WERI-Rb-1 (cell line): ENCODE data around the gene RECQL.

Experiments used
- DNase-seq: peaks from one replicate; pipeline ENCODE4 v3.0.0-alpha.2; 2020
- H3K27ac ChIP-seq: fragments of 250-450 bp; sonication (Bioruptor Pico); 2 replicates; pipeline ENCODE4 v1.5.1; 2020; ENCODE audit warnings: mild to moderate bottlenecking, moderate library complexity
- H3K27me3 ChIP-seq: fragments of 250-450 bp; sonication (Bioruptor Pico); 2 replicates; pipeline ENCODE4 v1.5.1; 2021; ENCODE audit warnings: mild to moderate bottlenecking, low read depth, moderate library complexity; ENCODE audit not compliant: insufficient read depth, severe bottlenecking
- H3K36me3 ChIP-seq: fragments of 250-450 bp; sonication (Bioruptor Pico); 2 replicates; pipeline ENCODE4 v1.5.1; 2020; ENCODE audit warnings: mild to moderate bottlenecking, moderate library complexity
- H3K4me3 ChIP-seq: 2 replicates; pipeline ENCODE4 v1.5.1; 2011; ENCODE audit warnings: low read depth, mild to moderate bottlenecking, control low read depth, low read length
- H3K9me3 ChIP-seq: fragments of 250-450 bp; sonication (Bioruptor Pico); 2 replicates; pipeline ENCODE4 v1.5.1; 2021; ENCODE audit warnings: mild to moderate bottlenecking, moderate library complexity; ENCODE audit not compliant: severe bottlenecking
- TF ChIP-seq, protein P1 (sequence below): IDR thresholded peaks from 2 replicates; pipeline ENCODE4 v1.5.1; 2011; ENCODE audit warnings: low read depth, mild to moderate bottlenecking, control low read depth, inconsistent platforms, low read length

The RECQL gene

DNA sequence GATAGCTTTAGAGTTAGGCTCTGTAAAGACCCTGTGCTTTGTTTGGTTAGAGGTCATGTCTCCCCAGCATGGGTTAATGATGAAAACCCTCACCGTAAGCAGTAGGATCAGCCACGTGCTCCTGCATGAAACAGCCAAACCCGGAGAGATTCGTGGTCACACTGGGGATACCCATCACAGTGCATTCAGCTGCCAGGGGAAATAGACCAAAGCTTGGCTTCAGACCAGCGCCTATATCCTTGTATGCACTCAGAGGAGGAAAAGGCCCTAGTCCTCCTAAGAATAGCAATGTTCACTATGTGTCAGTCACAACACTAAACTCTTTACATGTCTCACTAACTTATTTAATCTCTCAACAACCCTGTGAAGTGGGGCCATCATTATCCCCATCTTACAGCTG is 41.0 kb upstream of the RECQL start:
- Histone ChIP-seq H3K27me3 (no peaks in the 10 kb centered on the region), H3K4me3 (no peak overlapping the region)
- TF ChIP-seq, protein P1, sequence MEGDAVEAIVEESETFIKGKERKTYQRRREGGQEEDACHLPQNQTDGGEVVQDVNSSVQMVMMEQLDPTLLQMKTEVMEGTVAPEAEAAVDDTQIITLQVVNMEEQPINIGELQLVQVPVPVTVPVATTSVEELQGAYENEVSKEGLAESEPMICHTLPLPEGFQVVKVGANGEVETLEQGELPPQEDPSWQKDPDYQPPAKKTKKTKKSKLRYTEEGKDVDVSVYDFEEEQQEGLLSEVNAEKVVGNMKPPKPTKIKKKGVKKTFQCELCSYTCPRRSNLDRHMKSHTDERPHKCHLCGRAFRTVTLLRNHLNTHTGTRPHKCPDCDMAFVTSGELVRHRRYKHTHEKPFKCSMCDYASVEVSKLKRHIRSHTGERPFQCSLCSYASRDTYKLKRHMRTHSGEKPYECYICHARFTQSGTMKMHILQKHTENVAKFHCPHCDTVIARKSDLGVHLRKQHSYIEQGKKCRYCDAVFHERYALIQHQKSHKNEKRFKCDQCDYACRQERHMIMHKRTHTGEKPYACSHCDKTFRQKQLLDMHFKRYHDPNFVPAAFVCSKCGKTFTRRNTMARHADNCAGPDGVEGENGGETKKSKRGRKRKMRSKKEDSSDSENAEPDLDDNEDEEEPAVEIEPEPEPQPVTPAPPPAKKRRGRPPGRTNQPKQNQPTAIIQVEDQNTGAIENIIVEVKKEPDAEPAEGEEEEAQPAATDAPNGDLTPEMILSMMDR: no peak

DNA sequence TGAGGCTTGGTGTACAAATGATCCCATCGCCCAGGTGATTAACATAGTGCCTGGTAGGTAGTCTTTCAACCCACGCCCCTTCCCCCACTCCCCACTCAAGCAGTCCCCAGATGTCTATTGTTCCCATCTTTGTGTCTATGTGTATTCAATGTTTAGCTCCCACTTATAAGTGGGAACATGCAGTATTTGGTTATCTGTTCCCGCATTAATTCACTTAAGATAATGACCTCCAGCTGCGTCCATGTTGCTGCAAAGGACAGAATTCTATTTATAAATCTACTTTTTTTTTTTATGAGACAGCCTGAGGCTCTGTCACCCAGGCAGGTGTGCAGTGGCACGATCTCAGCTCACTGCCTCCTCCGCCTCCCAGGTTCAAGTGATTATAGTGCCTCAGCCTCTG is 40.3 kb upstream of the RECQL start:
- no peaks in the 10 kb centered on the region for H3K36me3 ChIP-seq
- no peak overlapping the region for H3K4me3 ChIP-seq
- no peak for DNase-seq
- H3K27me3 ChIP-seq: no peaks in the 10 kb centered on the region
- TF ChIP-seq, protein P1: no peak
- no peak overlapping the region for H3K27ac ChIP-seq
- H3K9me3 ChIP-seq: no peaks in the 10 kb centered on the region

More for the DNA sequence above, 41.0 kb upstream of the RECQL start:
- Histone ChIP-seq H3K36me3 (no peaks in the 10 kb centered on the region), H3K9me3 (no peaks in the 10 kb centered on the region), H3K27ac (no peak overlapping the region)
- DNase-seq: no peak

DNA sequence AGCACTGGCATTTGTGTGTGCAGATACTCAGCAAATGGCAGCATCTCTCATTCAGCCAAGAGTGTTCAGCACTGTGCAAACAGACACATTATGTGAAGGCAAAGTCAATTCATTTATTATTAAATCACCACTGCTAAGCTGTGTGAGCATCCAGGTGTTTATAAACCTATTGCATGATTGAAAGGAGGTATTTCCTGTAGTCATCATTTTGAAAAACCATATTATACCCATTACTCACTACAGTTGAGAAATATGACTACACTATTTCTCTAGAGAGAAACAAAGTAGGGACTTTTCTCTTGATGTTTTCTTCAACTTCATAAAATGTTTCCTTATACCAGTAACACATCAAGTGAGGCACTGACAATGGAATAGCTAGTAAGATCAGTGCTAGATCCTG is 38.4 kb upstream of the RECQL start:
- Histone ChIP-seq H3K36me3 (no peaks in the 10 kb centered on the region), H3K9me3 (no peaks in the 10 kb centered on the region), H3K27me3 (no peaks in the 10 kb centered on the region), H3K27ac (no peak overlapping the region), H3K4me3 (no peak overlapping the region)
- TF ChIP-seq, protein P1: no peak
- DNase-seq: no peak

DNA sequence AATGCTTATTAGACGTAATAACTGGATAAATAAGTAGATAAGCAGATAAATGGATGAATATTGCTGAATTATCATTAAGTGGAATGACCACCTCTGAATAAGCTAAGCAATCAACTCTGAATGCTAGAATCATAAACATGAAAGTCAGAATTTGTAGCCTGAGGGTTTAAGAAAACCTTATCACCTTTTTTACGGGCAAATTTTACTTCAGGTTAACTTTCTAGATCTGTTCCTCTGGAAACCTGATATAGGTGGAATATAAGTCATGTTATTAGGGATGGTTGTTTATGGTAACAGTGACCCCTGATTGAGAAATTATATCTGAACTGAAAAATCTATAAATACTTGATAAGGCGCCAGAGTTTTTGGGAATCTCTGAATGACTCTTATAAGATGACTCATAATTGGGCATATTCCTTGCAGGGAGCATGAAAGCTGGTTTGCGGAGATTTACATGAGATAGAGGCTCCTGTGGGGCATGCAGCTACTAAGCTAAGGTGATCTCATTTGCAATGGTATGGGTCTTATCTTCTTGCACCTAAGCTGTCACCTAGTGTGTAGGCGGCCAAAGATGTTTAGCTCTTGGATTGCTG is 36.7 kb upstream of the RECQL start:
- Histone ChIP-seq H3K4me3 (no peak overlapping the region), H3K36me3 (no peaks in the 10 kb centered on the region), H3K27me3 (no peaks in the 10 kb centered on the region), H3K9me3 (no peaks in the 10 kb centered on the region), H3K27ac (no peak overlapping the region)
- DNase-seq: no peak
- TF ChIP-seq, protein P1: no peak

DNA sequence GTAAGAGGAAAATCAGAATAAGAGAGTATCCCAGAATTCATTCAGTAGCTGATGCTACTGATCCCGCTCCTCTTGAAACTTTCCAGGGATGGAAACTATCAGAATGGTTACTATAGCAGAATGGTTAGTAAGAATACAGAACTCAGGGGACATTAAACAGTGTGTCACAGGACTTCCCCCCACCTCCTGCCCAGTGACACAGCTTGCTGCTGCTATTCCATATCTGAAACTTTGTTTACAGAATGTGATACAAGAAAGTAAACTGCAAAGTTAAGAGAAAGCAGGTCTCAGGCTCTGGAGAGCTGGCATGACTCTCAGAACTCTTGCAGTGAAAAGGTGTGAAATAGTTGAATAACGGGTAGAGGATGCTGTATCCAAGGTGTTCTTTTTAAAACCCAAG is 28.0 kb upstream of the RECQL start:
- Histone ChIP-seq H3K36me3 (no peaks in the 10 kb centered on the region), H3K9me3 (no peaks in the 10 kb centered on the region), H3K27me3 (peaks cover 2% of the 10 kb centered on the region), H3K4me3 (no peak overlapping the region), H3K27ac (no peak overlapping the region)
- TF ChIP-seq, protein P1: no peak
- DNase-seq: no peak

DNA sequence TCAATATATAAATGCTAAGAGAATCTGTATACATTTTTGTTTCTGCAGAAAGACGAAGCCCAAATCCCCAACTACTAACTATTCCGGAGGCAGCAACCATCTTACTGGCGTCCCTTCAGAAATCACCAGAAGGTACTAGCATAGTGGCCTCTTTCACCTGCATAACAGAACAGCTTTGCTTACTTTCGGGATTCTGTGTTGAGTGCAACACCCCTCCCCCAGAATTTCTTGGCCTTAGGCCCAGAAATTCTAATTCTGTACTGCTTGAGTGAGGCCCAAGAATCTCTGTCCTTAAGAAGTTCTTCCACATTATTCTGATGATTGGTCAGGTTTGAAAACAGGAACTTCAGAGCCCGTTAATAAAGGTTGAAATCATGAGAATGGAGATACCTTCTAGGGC is 27.5 kb upstream of the RECQL start:
- no peak for DNase-seq
- Histone ChIP-seq H3K36me3 (no peaks in the 10 kb centered on the region), H3K27ac (no peak overlapping the region), H3K27me3 (peaks cover 2% of the 10 kb centered on the region), H3K9me3 (no peaks in the 10 kb centered on the region), H3K4me3 (no peak overlapping the region)
- TF ChIP-seq, protein P1: no peak
